GM12878 (cell line): Measurements from ENCODE around the gene METTL23. TPM values are rescaled to one million over a fixed set of nuclear protein-coding genes. Genes with fewer than 3 reads are reported as not detected.

Experiments
- CBX5 ChIP-seq: sonication (generic); IDR thresholded peaks from 2 replicates; pipeline ENCODE4 v1.6.1; 2016; ENCODE audit warnings: low read depth, moderate library complexity, mild to moderate bottlenecking, inconsistent platforms
- CHD2 ChIP-seq: IDR thresholded peaks from 2 replicates; pipeline ENCODE4 v1.6.1; 2011; ENCODE audit warnings: low read depth, low read length, improper control_type of control experiment, borderline replicate concordance
- CREB1 ChIP-seq: IDR thresholded peaks from 2 replicates; pipeline ENCODE4 v1.6.1; 2012; ENCODE audit warnings: low read depth, mild to moderate bottlenecking, inconsistent platforms
- EED ChIP-seq: sonication (generic); IDR thresholded peaks from 2 replicates; pipeline ENCODE4 v1.6.1; 2016; ENCODE audit warnings: antibody characterized with exemption, low read depth
- ESRRA ChIP-seq: IDR thresholded peaks from 2 replicates; pipeline ENCODE4 v1.6.1; 2012; ENCODE audit warnings: mild to moderate bottlenecking, low read length, improper control_type of control experiment
- EZH2 ChIP-seq: IDR thresholded peaks from 2 replicates; pipeline ENCODE4 v1.6.1; 2012; ENCODE audit warnings: low read depth, mild to moderate bottlenecking, control low read depth, inconsistent platforms, low read length, borderline replicate concordance; ENCODE audit not compliant: control insufficient read depth
- HDGF ChIP-seq: fragments of 450-650 bp; IDR thresholded peaks from 2 replicates; pipeline ENCODE4 v1.6.1; 2016; ENCODE audit warnings: antibody characterized with exemption
- IKZF1 ChIP-seq: fragments of 450-650 bp; conservative IDR thresholded peaks from 2 replicates; pipeline ENCODE4 v1.6.1; 2017; ENCODE audit warnings: antibody characterized with exemption, mild to moderate bottlenecking
- KLF5 ChIP-seq: fragments of 450-650 bp; IDR thresholded peaks from 2 replicates; pipeline ENCODE4 v1.6.1; 2014; ENCODE audit warnings: mild to moderate bottlenecking; ENCODE audit not compliant: partially characterized antibody
- NR2F1 ChIP-seq: fragments of 450-650 bp; conservative IDR thresholded peaks from 2 replicates; pipeline ENCODE4 v1.6.1; 2017; ENCODE audit warnings: mild to moderate bottlenecking
- SREBF2 ChIP-seq: IDR thresholded peaks from 2 replicates; pipeline ENCODE4 v1.6.1; 2012; ENCODE audit warnings: mild to moderate bottlenecking, low read length
- TCF3 ChIP-seq: IDR thresholded peaks from 2 replicates; pipeline ENCODE4 v1.6.1; 2012; ENCODE audit warnings: low read depth, mild to moderate bottlenecking, low read length, borderline replicate concordance; ENCODE audit not compliant: insufficient read depth
- polyA plus RNA-seq, 11 experiments: library from polyadenylated mRNA; depleted of rRNA in 4 of 11; unstranded in 6 of 11; stranded (reverse) in 5 of 11; fragments of >200 nt; fragmentation: Nextera tagmentation in 4 of 11; fragmentation: Illumina TruSeq in 1 of 11; extraction: Ambion mirVana in 4 of 11; extraction: Trizol in 1 of 11; gene quantifications; 1 replicate in 1 of 11; 2 replicates in 10 of 11; pipeline versions ENCODE4 v1.2.1 to v1.2.3, GENCODE V29; 2011 to 2016; ENCODE audit warnings: inconsistent platforms in 2 of 11, missing spikeins in 2 of 11, low read depth in 1 of 11
- total RNA-seq, 4 experiments: library from RNA; depleted of rRNA in 3 of 4; stranded (reverse); fragments of >200 nt in 3 of 4; fragmentation: Illumina TruSeq in 1 of 4; extraction: Trizol in 1 of 4; gene quantifications; 2 replicates each; pipeline versions ENCODE4 v1.2.1 to v1.2.3, GENCODE V29; 2013 to 2021
- TF ChIP-seq, protein P1 (sequence below): fragments of 450-650 bp; IDR thresholded peaks from 2 replicates; pipeline ENCODE4 v1.6.1; 2018; ENCODE audit warnings: mild to moderate bottlenecking, low read depth, moderate library complexity; ENCODE audit not compliant: partially characterized antibody
- TF ChIP-seq, protein P2 (sequence below): fragments of 450-650 bp; IDR thresholded peaks from 2 replicates; pipeline ENCODE4 v1.6.1; 2017; ENCODE audit warnings: mild to moderate bottlenecking, low read depth, inconsistent platforms; ENCODE audit not compliant: poor library complexity, severe bottlenecking

Gene METTL23
- total and polyA plus RNA-seq, 10 of the 15 experiments (the other 5 are each of a cell fraction or from before 2014, with no cell fraction given) = 25.6 to 61.5 (median 30.9) TPM

GRCh38 chr17:76696763-76697701, 29.6 kb upstream of the METTL23 start (continued):
- TF ChIP-seq EZH2 = no peak
- no peak for TF ChIP-seq CREB1
- no peak for TF ChIP-seq CBX5
- TF ChIP-seq NR2F1 = no peak
- TF ChIP-seq ESRRA = no peak
- TF ChIP-seq TCF3 = 0 out of 2 replicates have a peak, but pooled peaks have one; percentile 60
- TF ChIP-seq, protein P1, sequence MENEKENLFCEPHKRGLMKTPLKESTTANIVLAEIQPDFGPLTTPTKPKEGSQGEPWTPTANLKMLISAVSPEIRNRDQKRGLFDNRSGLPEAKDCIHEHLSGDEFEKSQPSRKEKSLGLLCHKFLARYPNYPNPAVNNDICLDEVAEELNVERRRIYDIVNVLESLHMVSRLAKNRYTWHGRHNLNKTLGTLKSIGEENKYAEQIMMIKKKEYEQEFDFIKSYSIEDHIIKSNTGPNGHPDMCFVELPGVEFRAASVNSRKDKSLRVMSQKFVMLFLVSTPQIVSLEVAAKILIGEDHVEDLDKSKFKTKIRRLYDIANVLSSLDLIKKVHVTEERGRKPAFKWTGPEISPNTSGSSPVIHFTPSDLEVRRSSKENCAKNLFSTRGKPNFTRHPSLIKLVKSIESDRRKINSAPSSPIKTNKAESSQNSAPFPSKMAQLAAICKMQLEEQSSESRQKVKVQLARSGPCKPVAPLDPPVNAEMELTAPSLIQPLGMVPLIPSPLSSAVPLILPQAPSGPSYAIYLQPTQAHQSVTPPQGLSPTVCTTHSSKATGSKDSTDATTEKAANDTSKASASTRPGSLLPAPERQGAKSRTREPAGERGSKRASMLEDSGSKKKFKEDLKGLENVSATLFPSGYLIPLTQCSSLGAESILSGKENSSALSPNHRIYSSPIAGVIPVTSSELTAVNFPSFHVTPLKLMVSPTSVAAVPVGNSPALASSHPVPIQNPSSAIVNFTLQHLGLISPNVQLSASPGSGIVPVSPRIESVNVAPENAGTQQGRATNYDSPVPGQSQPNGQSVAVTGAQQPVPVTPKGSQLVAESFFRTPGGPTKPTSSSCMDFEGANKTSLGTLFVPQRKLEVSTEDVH = no peak
- no peak for TF ChIP-seq CHD2
- no peak for TF ChIP-seq HDGF
- TF ChIP-seq IKZF1 = 0 out of 2 replicates have a peak, but pooled peaks have one; percentile 29
- TF ChIP-seq, protein P2, sequence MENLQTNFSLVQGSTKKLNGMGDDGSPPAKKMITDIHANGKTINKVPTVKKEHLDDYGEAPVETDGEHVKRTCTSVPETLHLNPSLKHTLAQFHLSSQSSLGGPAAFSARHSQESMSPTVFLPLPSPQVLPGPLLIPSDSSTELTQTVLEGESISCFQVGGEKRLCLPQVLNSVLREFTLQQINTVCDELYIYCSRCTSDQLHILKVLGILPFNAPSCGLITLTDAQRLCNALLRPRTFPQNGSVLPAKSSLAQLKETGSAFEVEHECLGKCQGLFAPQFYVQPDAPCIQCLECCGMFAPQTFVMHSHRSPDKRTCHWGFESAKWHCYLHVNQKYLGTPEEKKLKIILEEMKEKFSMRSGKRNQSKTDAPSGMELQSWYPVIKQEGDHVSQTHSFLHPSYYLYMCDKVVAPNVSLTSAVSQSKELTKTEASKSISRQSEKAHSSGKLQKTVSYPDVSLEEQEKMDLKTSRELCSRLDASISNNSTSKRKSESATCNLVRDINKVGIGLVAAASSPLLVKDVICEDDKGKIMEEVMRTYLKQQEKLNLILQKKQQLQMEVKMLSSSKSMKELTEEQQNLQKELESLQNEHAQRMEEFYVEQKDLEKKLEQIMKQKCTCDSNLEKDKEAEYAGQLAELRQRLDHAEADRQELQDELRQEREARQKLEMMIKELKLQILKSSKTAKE = no peak
- TF ChIP-seq EED = peak; percentile 53
- no peak for TF ChIP-seq KLF5
- no peak for TF ChIP-seq SREBF2
